Inferior parietal cortex (tissue), 1 donor: ENCODE measurements around the gene TMA16.
"Not testable (repeated sequence)": the region's sequence is repeated elsewhere in the genome, so short reads cannot be mapped to it uniquely, and the experiment has no call there.

ENCODE experiments used
- DNase-seq: peaks from one replicate; pipeline ENCODE4 v3.0.0-alpha.2; 2016; ENCODE audit errors: extremely low spot score

Gene TMA16

DNA sequence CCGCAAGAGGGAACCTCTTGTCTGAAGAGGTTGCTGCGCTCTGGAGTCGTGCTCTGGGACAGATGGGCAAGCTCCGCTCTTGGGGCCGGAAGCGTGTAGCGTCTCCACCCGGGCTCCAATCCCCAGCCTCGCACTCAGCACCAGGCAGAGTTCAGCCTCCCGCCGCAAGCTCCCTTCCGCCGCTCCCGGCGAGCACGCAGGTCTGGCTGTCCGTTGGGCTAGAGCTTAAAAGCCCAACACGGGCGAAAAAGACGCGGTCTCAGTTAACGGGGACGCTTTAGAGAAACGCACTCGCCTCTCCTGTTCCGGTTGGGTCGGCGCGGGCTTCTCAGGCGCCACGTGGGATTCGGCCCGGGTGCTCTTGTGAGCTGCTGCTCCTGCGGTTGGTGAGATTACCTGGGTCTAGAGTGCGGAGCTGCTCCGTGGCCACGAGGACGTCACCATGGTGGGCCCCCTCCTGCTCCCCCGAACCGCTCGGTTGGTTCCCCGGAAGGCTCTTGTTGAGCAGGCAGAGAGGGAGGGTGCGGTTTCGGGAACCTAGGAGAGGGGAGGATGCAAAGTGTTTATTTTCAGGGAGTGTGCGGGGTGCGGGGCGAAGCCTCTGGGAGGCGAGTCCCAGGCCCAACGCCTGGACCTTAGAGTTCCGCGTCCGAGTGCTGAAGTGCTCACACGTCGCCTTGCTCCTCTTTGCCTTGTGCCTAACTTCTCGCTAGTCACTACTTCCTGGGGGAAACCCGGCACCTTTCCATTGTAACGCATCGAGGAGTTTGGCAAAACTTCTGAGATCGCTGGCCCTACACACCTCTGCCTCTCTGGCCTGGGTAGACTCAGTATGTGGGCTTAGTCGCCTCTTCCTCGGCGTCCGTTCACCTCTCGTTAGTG, at the start of gene TMA16:
Gene TMA16 (plus strand): TSS at position 331 of the 882 bp plus-strand sequence. CDS start 112 bp downstream, at position 443.
- peak; percentile 88 for DNase-seq

- not testable (repeated sequence) for DNase-seq
Observed at GRCh38 chr4:163447023-163447422, 47.5 kb upstream of the TMA16 start.

- DNase-seq: no peak
Observed at GRCh38 chr4:163447481-163447880, 47.0 kb upstream of the TMA16 start.

DNA sequence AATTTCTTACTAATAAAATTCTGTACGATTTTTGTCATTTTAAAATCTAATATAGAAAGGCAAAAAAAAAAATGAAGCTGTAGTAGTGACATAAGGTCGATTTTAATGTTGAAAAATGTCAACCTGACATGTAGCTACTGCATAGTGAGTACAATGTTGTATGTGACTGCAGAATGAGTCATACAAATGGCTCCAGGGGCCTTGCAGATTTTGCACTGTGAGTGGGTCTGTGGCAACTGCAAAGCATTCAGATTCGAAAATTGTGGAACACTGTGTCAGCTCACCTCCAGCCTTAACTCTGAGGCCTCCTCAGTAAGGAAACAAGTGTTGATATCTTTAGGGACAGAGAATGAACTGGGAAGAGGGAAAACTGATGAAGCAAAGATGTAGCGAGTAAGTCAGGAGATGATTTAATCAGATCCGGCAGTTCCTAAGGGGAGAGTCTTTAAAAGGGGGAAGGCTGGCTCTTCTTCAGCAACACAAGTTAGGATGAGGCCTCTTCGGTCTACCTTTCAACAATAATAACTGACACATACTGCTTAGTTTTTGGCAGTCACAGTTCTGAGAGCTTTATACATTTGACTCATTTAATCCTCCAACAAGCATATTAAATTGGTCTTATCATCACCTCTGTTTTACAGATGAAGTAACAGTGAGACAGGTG, 45.8 kb upstream of the TMA16 start:
- DNase-seq: no peak

GRCh38 chr4:163462556-163462955, 31.9 kb upstream of the TMA16 start:
- no peak for DNase-seq

GRCh38 chr4:163467082-163467770, 27.3 kb upstream of the TMA16 start:
- no peak for DNase-seq

DNA sequence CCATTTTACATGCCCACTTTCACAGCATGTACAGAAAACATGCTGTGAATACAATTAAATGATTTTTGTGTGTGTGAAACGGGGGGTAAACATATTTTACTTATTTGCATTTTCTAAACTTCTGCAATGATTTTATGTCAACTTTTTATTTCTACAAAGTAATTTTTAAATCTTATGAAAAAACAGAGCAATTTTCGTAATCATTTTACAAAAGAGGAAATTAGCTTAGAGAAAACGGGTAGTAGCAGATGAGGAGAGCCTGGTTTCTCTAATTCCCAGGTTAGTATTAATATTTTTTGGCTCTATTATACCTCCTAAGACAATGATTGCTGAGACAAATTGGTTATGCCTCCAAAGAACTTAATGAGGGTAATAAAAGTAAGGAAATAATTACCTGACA, 24.1 kb upstream of the TMA16 start:
- DNase-seq: no peak

GRCh38 chr4:163473130-163473529, 21.4 kb upstream of the TMA16 start:
- no peak for DNase-seq

DNA sequence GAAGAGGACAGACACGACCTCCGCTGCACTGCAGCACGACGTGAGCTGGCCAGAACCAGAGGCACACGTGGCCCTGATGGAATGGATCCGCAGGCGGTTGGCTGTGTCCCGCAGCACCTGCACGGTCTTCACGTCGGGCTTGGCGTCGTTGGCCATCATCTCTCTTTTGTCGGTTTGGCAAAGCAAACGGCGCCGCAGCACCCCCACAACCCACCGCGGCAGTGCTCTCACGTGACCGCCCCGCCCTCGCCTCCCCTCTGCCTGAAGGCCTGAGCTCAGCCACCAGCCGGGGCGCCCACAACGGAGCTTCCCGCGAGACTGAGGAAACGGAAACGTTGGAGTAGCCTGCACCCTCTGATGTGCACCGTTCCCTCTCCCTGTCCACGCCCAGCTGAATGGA, 20.9 kb upstream of the TMA16 start, which contains the start of gene TKTL2:
Gene TKTL2 (minus strand): TSS at position 179 of the 400 bp plus-strand sequence. CDS start 20 bp downstream, at position 159.
- no peak for DNase-seq

DNA sequence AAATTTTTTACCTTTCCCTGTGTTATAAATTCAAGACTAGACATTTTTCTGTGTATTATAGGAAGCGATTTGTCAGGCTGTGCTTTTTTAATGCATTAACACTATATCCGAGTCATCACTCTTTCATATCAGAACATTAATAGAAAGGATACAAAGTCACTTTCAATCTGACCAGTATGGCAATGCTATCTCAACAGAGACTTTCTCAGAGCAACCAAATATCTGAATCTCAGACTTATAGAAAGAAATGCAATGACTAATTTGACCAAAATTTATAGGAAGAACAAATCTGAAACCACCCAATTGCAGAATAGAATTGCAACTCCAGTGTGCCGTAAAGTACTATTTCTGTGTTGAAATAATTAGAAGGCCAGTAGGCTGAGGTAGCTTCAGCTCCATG, 20.5 kb upstream of the TMA16 start:
- DNase-seq: no peak

DNA sequence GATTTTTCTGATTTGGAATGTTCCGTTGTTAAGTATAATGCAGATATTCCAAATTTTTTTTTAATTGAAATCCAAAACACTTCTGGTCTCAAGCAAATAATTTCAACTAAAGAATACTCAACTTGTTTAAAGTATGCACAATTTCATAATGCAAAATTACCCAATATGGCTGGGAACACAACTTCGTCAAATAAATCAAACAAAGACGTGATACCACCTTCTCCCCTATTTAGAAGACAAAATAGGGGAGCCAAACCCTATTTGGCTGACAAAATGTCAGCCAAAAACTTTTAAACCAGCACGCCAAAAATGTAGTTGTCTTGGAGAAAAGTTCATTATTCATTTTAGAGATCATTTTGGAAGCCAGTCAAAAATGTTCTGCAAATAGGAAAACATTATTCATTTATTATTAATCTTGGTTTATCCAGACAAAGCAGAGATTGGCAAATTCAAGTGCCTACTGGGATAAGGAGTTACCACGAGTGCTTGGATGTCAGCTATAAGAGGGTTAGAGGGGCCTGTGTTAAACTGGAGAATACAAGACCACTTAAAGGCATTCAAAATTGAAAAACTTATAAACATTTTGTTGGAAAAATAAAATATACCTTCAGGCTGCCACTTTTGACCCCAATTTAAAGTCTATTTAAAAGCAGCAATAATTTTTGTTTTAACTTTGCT, 17.6 kb upstream of the TMA16 start:
- DNase-seq: no peak

GRCh38 chr4:163482190-163482589, 12.3 kb upstream of the TMA16 start:
- DNase-seq: no peak

GRCh38 chr4:163484906-163485305, 9.6 kb upstream of the TMA16 start:
- peak; percentile 67 for DNase-seq

- no peak for DNase-seq
Observed at GRCh38 chr4:163485589-163485988, 8.9 kb upstream of the TMA16 start.

GRCh38 chr4:163486321-163486720, 8.2 kb upstream of the TMA16 start:
- DNase-seq: no peak

GRCh38 chr4:163489929-163490328, 4.6 kb upstream of the TMA16 start:
- DNase-seq: no peak

- no peak for DNase-seq
Observed at GRCh38 chr4:163492951-163493504, 1.5 kb upstream of the TMA16 start.

DNA sequence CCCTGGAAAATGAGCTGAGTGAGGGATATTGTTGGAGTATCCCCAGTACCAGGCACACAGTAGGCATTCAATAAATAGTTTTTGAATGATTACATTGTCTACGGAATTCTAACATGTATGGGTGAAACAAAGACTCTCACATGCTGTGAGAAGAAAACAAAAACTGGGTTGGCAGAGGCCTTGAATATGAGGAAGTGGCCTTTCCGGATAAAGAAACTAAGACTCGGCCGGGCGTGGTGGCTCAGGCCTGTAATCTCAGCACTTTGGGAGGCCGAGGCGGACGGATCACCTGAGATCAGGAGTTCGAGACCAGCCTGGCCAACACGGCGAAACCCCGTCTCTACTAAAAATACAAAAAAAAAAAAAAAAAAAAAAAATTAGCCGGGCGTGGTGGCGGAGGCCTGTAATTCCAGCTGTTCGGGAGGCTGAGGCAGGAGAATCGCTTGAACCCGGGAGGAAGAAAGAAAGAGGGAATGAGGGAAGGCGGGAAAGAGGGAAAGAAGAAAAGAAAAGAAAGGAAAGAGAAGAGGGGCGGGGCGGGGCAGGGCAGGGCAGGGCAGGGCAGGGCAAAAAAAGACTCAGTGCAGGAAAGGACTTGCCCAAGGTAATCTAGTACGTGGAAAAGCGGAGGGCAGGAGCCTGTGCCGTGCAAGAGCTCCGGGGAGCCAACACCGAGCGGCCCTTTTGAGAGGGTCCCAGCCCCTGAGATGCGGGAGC, 689 bp upstream of the TMA16 start:
- no peak for DNase-seq

GRCh38 chr4:163495900-163496299, 1.4 kb downstream of the TMA16 start:
- DNase-seq: no peak

GRCh38 chr4:163500586-163500985, 6.1 kb downstream of the TMA16 start:
- DNase-seq: no peak

DNA sequence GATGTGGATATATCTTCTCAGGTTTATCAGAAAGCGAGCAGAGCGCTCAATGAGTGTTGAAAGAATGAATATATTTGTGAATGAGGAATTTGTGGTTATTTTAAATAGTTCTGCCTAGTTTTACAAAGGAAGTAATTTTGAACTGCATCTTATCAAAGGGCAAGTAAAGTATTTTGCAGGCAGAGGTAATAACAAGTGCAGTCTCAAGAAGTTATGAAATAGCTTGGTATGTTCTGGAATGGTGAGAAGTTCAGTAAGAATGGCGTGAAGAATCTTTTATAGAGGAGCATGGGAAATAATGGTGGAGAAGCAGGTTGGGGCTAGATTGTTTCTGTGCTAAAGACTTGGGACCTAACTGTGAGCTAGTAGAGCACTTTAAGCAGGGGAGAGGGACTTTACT, 10.9 kb downstream of the TMA16 start:
- no peak for DNase-seq
